T-helper 17 cell (primary cell): ENCODE results near the gene TNFRSF1B. TPM values are rescaled to one million over a fixed set of nuclear protein-coding genes. Genes with fewer than 3 reads are reported as not detected.
A peak's percentile ranks its signal among the peaks of the same experiment; 100 is the strongest.

Experiments used
- ATAC-seq: fragments of 150-1000 bp; cut with Tn5 transposase; 2 replicates; pipeline ENCODE4 v1.10.0; 2021; ENCODE audit warnings: mild to moderate bottlenecking, moderate library complexity
- DNase-seq, 3 donors: peaks; one replicate each; pipeline versions ENCODE4 v3.0.0 to v3.0.0-alpha.2; 2020 to 2021
- H3K9me3 ChIP-seq: one replicate; pipeline ENCODE4 v1.7.0; 2013; ENCODE audit warnings: low read length, mild to moderate bottlenecking; ENCODE audit not compliant: control insufficient read depth, poor library complexity, severe bottlenecking
- H3K27ac Mint-ChIP-seq: one replicate; pipeline ENCODE4 v1.8.0; 2022; ENCODE audit warnings: mild to moderate bottlenecking, moderate library complexity, mixed read lengths
- H3K27me3 Mint-ChIP-seq: one replicate; pipeline ENCODE4 v1.8.0; 2022; ENCODE audit warnings: mixed read lengths
- H3K36me3 Mint-ChIP-seq: one replicate; pipeline ENCODE4 v1.8.0; 2022; ENCODE audit warnings: low read depth, mixed read lengths
- H3K4me1 Mint-ChIP-seq: one replicate; pipeline ENCODE4 v1.8.0; 2022; ENCODE audit warnings: mild to moderate bottlenecking, mixed read lengths
- H3K4me3 Mint-ChIP-seq: one replicate; pipeline ENCODE4 v1.8.0; 2022; ENCODE audit warnings: mild to moderate bottlenecking, moderate library complexity, mixed read lengths
- total RNA-seq, 4 donors: library from RNA in 2 of 4; stranded (reverse) in 2 of 4; gene quantifications; one replicate each; pipeline ENCODE4 v1.2.3 and lab custom pipeline; 2022 to 2026

TNFRSF1B gene
- total RNA-seq, 2 donors from 2014 or later = 127 to 132 TPM

DNA sequence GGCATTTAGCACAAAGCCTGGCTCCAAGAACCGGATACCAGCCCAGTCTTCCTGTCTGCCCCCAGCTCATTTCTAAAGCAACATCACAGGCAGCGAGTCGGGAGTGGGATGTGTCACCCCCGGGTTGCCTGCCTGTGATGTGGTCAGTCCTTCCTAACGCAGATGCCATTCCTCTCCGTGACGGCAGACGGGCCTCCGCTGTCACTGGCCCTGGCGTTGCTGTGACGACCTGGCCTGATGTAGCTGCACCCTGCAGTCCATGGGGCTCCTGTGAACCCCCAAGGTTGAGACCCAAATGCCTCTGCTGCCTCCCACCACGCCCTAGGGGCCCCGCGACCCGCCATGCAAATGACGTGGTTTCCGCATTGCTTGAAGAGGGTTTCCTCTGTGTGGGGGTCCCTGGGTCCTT lies 12.3 kb downstream of the TNFRSF1B start:
- peak overlapping the region; percentile 100 for H3K27ac Mint-ChIP-seq
- peaks cover 78% of the 10 kb centered on the region for H3K4me1 Mint-ChIP-seq
- no peaks in the 10 kb centered on the region for H3K27me3 Mint-ChIP-seq
- no peaks in the 10 kb centered on the region for H3K9me3 ChIP-seq
- peak; percentile 63 for ATAC-seq
- no peaks in the 10 kb centered on the region for H3K36me3 Mint-ChIP-seq
- H3K4me3 Mint-ChIP-seq = peak overlapping the region; percentile 94
- DNase-seq = peak; percentile 52 to 86 (median 68)

DNA sequence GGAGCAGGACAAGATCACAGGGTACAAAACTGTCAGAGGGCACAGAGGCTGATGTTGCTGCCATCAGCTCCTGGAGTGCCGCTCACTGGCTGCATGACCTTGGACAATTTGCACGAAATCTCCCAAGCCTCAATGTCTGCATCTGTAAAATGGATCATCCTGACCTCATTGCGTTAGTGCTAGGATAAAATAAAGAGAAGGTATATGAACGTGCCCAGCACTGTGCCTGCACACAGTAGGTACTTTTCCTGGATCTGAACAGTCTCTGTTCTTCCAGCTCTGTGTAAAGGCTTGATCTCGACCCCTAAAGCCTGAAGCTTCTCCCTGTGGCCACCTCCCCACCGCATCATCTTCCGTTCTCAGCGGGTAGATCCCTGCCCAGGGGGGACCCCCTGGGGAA lies 12.9 kb downstream of the TNFRSF1B start:
- Mint-ChIP-seq H3K27ac (peak overlapping the region; percentile 100), H3K27me3 (no peaks in the 10 kb centered on the region), H3K4me1 (peaks cover 77% of the 10 kb centered on the region), H3K4me3 (peak overlapping the region; percentile 94), H3K36me3 (no peaks in the 10 kb centered on the region)
- DNase-seq (no peak), ATAC-seq (no peak)
- H3K9me3 ChIP-seq = no peaks in the 10 kb centered on the region

DNA sequence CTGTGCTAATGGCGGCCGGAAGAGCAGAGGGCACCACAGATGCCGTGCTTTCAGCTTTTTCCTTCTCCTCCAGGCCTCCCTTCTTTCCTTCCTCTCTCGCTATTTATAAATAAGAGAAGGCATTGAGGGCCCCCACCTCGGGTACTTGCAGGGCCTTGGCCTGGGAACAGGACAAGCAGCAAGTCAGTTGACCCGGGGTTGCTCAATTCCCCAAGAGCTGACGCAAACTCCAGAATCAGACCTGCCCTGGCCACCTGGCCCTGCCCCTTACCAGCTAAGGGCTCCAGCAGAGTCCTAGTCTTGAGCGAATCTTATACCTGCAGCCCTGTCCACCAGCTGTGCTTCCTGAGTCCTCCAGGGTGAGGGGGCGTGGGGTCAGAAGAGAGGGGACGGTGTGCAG lies 13.5 kb downstream of the TNFRSF1B start:
- no peaks in the 10 kb centered on the region for H3K36me3 Mint-ChIP-seq
- peaks cover 75% of the 10 kb centered on the region for H3K4me1 Mint-ChIP-seq
- H3K27ac Mint-ChIP-seq = peak overlapping the region; percentile 100
- no peaks in the 10 kb centered on the region for H3K27me3 Mint-ChIP-seq
- H3K9me3 ChIP-seq = no peaks in the 10 kb centered on the region
- H3K4me3 Mint-ChIP-seq = no peak overlapping the region
- DNase-seq (no peak), ATAC-seq (no peak)

DNA sequence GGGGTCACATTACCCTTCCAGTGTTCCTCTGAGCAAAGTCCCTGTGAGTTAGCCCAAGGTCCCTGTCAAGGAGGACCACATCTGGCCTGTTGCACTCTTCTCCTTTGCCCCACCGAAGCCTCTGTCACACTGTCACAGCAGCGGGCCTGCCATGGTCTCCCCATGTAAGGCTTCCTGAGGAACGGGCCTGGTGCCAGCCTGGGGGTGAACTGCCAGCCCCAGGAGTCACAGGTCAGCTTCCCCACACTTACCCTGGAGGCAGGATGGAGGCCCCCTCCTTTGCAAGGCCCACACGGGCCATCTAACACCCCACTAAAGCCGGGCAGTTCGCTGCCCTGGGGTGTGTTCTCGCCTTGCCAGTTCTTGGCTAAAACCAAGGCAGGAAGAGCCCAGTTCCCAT lies 14.1 kb downstream of the TNFRSF1B start:
- Mint-ChIP-seq H3K4me3 (peak overlapping the region; percentile 45), H3K27ac (peak overlapping the region; percentile 100), H3K4me1 (peaks cover 75% of the 10 kb centered on the region), H3K36me3 (no peaks in the 10 kb centered on the region), H3K27me3 (no peaks in the 10 kb centered on the region)
- no peaks in the 10 kb centered on the region for H3K9me3 ChIP-seq
- DNase-seq (no peak), ATAC-seq (no peak)

DNA sequence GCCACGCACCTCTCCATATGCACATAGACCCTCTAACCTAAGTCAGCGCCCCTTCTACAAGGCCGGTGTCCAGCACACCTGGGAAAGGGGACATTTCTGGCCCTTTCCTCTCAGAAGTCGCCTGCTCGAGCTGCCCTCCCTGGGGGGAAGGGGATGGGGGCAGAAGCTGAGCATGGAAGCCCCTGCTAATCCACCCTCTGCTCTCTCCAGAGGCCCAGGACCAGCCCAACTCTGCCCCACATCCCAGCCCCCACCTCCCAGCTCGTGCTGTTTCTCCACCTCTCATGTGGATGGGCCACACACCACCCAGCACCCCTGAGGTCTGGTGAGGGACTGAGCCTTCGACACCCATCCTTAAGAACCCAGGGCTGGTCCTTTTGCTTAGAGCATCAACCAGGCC lies 14.8 kb downstream of the TNFRSF1B start:
- no peaks in the 10 kb centered on the region for H3K9me3 ChIP-seq
- H3K36me3 Mint-ChIP-seq = no peaks in the 10 kb centered on the region
- DNase-seq = no peak
- peak overlapping the region; percentile 100 for H3K27ac Mint-ChIP-seq
- H3K27me3 Mint-ChIP-seq = no peaks in the 10 kb centered on the region
- no peak for ATAC-seq
- H3K4me3 Mint-ChIP-seq = peak overlapping the region; percentile 45
- H3K4me1 Mint-ChIP-seq = peaks cover 76% of the 10 kb centered on the region

DNA sequence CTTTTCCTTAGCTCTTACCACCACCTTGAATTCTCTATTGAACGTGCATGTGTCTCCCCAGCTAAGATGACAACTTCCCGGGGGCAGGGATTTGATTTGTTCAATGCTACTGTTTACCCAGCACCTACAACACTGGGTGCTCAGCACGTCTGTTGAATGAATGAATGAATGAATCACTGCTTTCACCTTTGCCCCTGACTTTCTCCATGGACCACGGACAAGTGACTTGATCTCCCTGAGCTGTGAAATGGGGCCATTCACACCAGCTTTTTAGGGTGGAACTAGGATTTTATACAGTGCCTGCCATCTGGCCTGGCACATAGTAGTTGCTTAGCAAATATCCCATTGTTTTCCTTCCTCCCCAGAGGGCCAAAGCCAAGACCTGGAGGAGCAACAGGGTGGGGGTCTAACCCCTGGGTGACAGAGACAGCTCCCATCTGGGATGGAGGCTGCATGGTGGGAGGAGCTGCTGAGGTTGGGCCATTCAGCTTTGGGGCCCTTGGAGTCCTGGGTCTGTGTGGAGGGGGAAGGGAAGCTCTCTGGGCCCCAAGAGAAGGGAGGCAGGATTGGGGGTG lies 15.7 kb downstream of the TNFRSF1B start:
- Mint-ChIP-seq H3K27me3 (no peaks in the 10 kb centered on the region), H3K4me3 (peak overlapping the region; percentile 50), H3K36me3 (peaks cover 2% of the 10 kb centered on the region), H3K4me1 (peaks cover 74% of the 10 kb centered on the region), H3K27ac (peak overlapping the region; percentile 100)
- no peak for ATAC-seq
- no peak for DNase-seq
- H3K9me3 ChIP-seq = no peaks in the 10 kb centered on the region

DNA sequence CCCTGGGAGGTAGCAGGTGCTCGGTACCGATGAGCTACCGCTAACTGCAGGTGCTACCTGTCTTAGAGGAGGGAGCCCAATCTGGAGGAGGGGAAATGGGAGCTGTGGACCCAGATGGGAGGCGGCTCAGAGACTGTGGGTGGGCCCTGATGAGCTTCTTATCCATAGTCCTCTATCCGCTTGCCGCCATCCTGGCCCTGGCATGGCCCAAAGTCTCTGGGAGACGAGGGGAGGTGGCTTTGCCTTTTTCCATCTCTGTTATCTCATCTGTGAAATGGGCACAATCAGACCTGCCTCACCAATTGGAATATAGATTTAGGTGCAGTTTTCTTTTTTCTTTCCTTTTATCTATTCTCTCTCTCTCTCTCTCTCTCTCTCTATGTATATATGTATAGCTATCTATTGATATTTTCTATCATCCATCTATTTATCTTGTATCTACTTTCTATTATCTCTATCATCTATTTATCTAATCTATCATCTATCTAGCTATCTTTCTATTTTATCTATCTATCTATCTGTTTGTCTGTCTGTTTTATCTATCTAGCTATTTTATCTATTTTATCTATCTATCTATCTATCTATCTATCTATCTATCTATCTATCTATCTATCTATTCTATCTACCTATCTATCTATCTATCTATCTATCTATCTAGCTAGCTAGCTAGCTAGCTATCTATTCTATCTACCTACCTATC lies 16.5 kb downstream of the TNFRSF1B start:
- no peaks in the 10 kb centered on the region for H3K27me3 Mint-ChIP-seq
- no peak for DNase-seq
- H3K4me3 Mint-ChIP-seq = no peak overlapping the region
- H3K27ac Mint-ChIP-seq = peak overlapping the region; percentile 100
- peaks cover 2% of the 10 kb centered on the region for H3K36me3 Mint-ChIP-seq
- no peaks in the 10 kb centered on the region for H3K9me3 ChIP-seq
- no peak for ATAC-seq
- peaks cover 71% of the 10 kb centered on the region for H3K4me1 Mint-ChIP-seq

DNA sequence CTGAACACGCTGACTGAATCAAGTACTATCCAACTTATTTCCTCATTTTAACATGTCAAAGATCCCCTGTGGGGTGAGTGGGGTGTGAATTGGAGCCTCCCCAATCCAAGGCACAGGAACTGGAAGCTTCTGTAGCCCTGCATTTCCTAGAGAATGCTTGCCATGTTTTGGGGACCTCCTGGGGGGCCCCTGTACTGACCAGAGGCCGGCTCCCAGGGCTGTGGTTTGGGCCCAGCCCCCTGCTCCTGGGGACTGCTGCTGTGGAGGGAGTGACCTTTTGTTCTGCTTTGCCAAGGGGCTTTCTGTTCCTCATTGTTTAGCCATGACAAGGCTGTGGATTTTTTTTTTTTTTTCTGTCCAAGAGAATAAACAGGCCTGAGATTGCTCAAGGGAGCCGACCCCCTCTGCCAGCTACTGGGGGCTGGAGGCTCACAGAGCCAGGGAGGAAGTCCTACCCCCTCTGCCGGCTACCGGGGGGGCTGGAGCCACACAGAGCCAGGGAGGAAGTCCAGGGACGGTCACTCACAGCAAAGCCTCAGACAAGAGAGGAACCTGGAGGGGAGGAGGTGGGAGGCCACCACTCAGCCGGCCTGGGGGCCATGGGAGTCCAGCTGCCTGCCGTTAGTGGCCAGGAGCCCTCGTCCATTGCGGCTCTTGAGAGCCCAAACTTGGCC lies 17.4 kb downstream of the TNFRSF1B start:
- Mint-ChIP-seq H3K4me3 (no peak overlapping the region), H3K27me3 (no peaks in the 10 kb centered on the region), H3K27ac (peak overlapping the region; percentile 100), H3K36me3 (peaks cover 2% of the 10 kb centered on the region), H3K4me1 (peaks cover 67% of the 10 kb centered on the region)
- ATAC-seq (no peak), DNase-seq (no peak)
- H3K9me3 ChIP-seq = no peaks in the 10 kb centered on the region

DNA sequence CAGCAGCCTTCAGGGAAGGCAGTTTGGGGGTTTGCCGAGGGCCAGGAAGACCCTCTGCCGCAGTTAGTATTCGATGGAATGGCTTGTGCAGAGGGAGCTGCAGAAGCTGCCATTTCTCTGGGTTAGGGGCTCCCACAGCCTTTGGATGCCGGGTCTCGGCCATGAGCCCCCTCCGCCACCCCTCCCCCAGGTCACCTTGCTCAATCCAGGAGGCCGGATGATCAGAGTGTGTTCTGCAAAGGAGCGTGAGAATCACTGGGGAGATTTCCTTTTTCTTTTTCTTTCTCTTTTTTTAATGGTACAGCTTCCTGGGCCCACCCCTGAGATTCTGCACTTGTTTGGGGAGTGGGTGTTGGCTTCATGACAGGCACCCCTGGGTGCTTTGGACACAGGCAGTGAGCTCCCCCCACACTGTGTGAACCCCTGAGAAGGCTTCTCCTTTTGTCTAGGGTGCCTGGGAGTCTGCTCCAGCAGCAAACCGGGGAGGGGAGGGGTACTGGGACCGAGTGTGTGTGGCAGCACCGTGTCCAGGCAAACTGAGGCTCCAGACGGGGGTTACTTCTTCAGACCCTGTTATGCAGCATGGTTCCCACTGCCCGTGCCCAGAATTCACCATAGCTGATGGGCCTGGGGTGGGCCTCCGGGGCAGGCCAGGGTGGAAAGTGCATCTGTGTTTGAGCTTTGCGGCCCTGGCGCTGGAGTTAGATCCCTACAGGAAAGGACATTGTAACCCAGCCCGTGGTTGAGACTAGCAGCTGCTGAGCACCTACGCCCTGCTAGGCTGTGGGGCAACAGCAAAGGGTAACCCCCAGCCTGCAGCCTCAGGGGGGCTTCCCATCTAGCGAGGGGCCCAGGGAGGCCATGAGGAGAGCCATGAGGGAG lies 18.5 kb downstream of the TNFRSF1B start:
- Mint-ChIP-seq H3K27ac (peak overlapping the region; percentile 100), H3K27me3 (no peaks in the 10 kb centered on the region), H3K4me1 (peaks cover 65% of the 10 kb centered on the region), H3K36me3 (peaks cover 6% of the 10 kb centered on the region), H3K4me3 (no peak overlapping the region)
- ATAC-seq (no peak), DNase-seq (no peak)
- no peaks in the 10 kb centered on the region for H3K9me3 ChIP-seq

DNA sequence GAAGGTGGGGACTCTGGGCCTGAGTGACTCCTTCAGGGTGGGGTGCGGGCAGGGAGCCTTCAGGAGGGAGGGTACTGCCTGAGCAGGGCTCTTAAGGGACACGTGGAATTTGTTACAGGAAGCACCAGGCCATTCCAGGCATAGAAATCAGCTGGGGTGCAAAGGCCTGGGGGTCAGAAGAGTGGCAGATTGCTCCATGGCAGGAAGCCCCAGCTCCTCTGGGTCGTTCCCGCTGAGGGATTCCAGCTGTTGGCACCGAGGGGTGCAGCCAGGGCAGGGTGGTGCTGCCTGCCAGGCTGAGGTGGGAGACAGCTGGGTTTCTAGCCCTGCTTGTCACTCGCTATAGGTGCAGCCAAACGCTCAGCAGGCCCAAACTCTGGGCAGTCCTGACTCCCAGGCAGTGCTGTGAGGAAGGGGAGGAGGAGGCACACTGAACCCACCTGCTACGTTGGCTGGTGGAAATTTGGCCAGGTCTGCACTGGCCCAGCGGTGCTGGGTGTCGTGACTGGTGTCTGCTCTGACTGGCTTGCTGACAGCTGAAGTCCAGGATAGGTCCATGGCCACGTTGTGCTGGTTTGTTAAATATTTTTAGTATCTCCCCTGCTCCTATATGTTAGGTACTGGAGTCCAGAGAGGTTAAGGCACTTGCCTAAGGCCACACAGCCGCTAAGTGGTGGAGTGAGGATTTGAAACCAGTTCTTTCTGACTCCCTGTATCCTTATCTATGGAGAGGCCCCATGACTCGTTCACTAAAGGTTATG lies 19.3 kb downstream of the TNFRSF1B start:
- Mint-ChIP-seq H3K4me3 (no peak overlapping the region), H3K27me3 (no peaks in the 10 kb centered on the region), H3K4me1 (peaks cover 61% of the 10 kb centered on the region), H3K36me3 (peaks cover 8% of the 10 kb centered on the region), H3K27ac (peak overlapping the region; percentile 100)
- H3K9me3 ChIP-seq = no peaks in the 10 kb centered on the region
- DNase-seq (no peak), ATAC-seq (no peak)

DNA sequence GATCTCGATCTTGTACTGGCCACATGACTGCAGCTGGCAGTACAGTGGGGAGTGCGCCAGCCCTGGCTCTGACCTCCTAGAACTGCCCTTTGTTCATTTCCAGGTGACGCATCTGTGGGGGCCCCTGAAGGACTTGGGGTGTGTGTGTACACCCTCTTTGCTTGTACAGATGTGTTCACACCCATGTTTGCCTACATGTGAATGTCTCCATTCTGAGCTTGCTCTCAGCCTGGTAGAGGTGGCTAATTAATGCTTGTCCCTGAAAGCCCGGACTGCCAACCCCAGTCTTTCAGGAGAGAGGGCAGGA lies 19.8 kb downstream of the TNFRSF1B start:
- H3K4me1 Mint-ChIP-seq = peaks cover 56% of the 10 kb centered on the region
- DNase-seq (no peak), ATAC-seq (no peak)
- H3K9me3 ChIP-seq = no peaks in the 10 kb centered on the region
- H3K36me3 Mint-ChIP-seq = peaks cover 9% of the 10 kb centered on the region
- no peaks in the 10 kb centered on the region for H3K27me3 Mint-ChIP-seq
- H3K4me3 Mint-ChIP-seq = no peak overlapping the region
- H3K27ac Mint-ChIP-seq = peak overlapping the region; percentile 100

DNA sequence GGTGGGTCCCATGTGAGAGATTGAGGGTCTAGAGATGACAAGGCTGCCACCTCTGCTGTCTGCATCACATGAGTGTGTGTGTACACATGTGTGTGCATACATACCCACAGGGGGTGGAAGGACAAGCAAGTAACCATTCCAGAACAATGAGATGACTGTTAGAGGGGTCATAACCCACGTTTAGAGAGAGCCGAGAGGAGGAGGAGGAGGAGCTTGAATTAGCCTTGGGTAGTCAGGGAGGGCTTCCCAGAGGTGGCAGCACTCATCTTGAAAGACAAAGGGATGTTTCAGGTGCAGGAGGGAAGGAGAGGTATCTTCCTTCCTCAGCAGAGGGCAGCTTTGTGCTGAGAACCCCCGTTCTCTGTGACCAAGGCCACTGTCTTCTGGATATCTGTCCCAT lies 21.3 kb downstream of the TNFRSF1B start:
- Mint-ChIP-seq H3K27ac (peak overlapping the region; percentile 92), H3K27me3 (no peaks in the 10 kb centered on the region), H3K36me3 (peaks cover 9% of the 10 kb centered on the region), H3K4me1 (peaks cover 42% of the 10 kb centered on the region), H3K4me3 (peak overlapping the region; percentile 39)
- ATAC-seq = no peak
- H3K9me3 ChIP-seq = no peaks in the 10 kb centered on the region
- no peak for DNase-seq
